HepG2 (cell line): ENCODE results near the gene ORC2. TPM values are rescaled to one million over a fixed set of nuclear protein-coding genes. Genes with fewer than 3 reads are reported as not detected.

Experiments
- CREM ChIP-seq, 2 experiments: sonication (generic) in 1 of 2; formaldehyde crosslinking in 1 of 2; IDR thresholded peaks; 2 replicates each; pipeline versions ENCODE4 v1.4.0 to v1.6.1; 2016 to 2020; ENCODE audit warnings: antibody characterized with exemption in 1 of 2, mild to moderate bottlenecking in 1 of 2, missing genetic modification reagents in 1 of 2
- HCFC1 ChIP-seq: fragments of 150-350 bp; IDR thresholded peaks from 2 replicates; pipeline ENCODE4 v1.6.1; 2014; ENCODE audit warnings: low read depth, low read length
- JUN ChIP-seq: sonication (generic); formaldehyde crosslinking; IDR thresholded peaks from 2 replicates; pipeline ENCODE4 v1.4.0; 2020; ENCODE audit warnings: mild to moderate bottlenecking, missing genetic modification reagents
- MAX ChIP-seq: IDR thresholded peaks from 2 replicates; pipeline ENCODE4 v1.6.1; 2012; ENCODE audit warnings: inconsistent platforms
- MXI1 ChIP-seq: IDR thresholded peaks from 3 replicates; pipeline ENCODE4 v1.6.1; 2012; ENCODE audit warnings: low read depth, low read length, inconsistent platforms, borderline replicate concordance
- NR2C2 ChIP-seq: sonication (generic); formaldehyde crosslinking; IDR thresholded peaks from 2 replicates; pipeline ENCODE4 v1.4.0; 2020; ENCODE audit warnings: missing genetic modification reagents, mild to moderate bottlenecking, moderate library complexity, borderline replicate concordance
- REPIN1 ChIP-seq: sonication (generic); formaldehyde crosslinking; IDR thresholded peaks from 2 replicates; pipeline ENCODE4 v1.8.0; 2022; ENCODE audit warnings: missing genetic modification reagents, low read depth, mild to moderate bottlenecking, borderline replicate concordance
- SALL2 ChIP-seq: sonication (generic); formaldehyde crosslinking; IDR thresholded peaks from 2 replicates; pipeline ENCODE4 v1.8.1; 2023; ENCODE audit warnings: mild to moderate bottlenecking, missing genetic modification reagents, inconsistent platforms
- SMARCE1 ChIP-seq: fragments of 450-650 bp; IDR thresholded peaks from 2 replicates; pipeline ENCODE4 v1.6.1; 2017; ENCODE audit warnings: borderline replicate concordance
- SP140L ChIP-seq: sonication (generic); formaldehyde crosslinking; IDR thresholded peaks from 2 replicates; pipeline ENCODE4 v1.4.0; 2020; ENCODE audit warnings: missing genetic modification reagents, borderline replicate concordance
- TFDP2 ChIP-seq: sonication (generic); formaldehyde crosslinking; IDR thresholded peaks from 2 replicates; pipeline ENCODE4 v1.4.0; 2020; ENCODE audit warnings: missing genetic modification reagents
- TOPORS ChIP-seq: sonication (generic); formaldehyde crosslinking; IDR thresholded peaks from 2 replicates; pipeline ENCODE4 v1.8.0; 2023; ENCODE audit warnings: mild to moderate bottlenecking, missing genetic modification reagents
- ZNF329 ChIP-seq: sonication (generic); formaldehyde crosslinking; IDR thresholded peaks from 2 replicates; pipeline ENCODE4 v1.9.0; 2021; ENCODE audit warnings: low read depth, mild to moderate bottlenecking, missing genetic modification reagents
- ZNF768 ChIP-seq: sonication (generic); formaldehyde crosslinking; IDR thresholded peaks from 2 replicates; pipeline ENCODE4 v1.4.0; 2020; ENCODE audit warnings: missing genetic modification reagents
- ZNF775 ChIP-seq: sonication (generic); formaldehyde crosslinking; IDR thresholded peaks from 2 replicates; pipeline ENCODE4 v1.4.0; 2020; ENCODE audit warnings: missing genetic modification reagents, mild to moderate bottlenecking, moderate library complexity, borderline replicate concordance
- ZNF879 ChIP-seq: sonication (generic); formaldehyde crosslinking; IDR thresholded peaks from 2 replicates; pipeline ENCODE4 v1.8.1; 2023; ENCODE audit warnings: missing genetic modification reagents
- polyA plus RNA-seq, 8 experiments: library from polyadenylated mRNA; depleted of rRNA in 3 of 8; stranded (reverse) in 7 of 8; unstranded in 1 of 8; fragments of >200 nt; fragmentation: Illumina TruSeq in 4 of 8; extraction: Trizol in 4 of 8; gene quantifications; 2 replicates each; pipeline versions ENCODE4 v1.2.1 to v1.2.3, GENCODE V29; 2011 to 2016; ENCODE audit warnings: low read depth in 4 of 8, missing spikeins in 1 of 8, mixed read lengths in 1 of 8; ENCODE audit not compliant: insufficient read depth in 1 of 8
- total RNA-seq, 5 experiments: library from RNA; depleted of rRNA; stranded (reverse); fragments of >200 nt; fragmentation: Illumina TruSeq; extraction: Trizol; gene quantifications; 2 replicates each; pipeline ENCODE4 v1.2.3, GENCODE V29; 2016; ENCODE audit warnings: low read depth in 1 of 5
- TF ChIP-seq, protein P1 (sequence below): sonication (generic); formaldehyde crosslinking; IDR thresholded peaks from one replicate; pipeline ENCODE4 v1.5.1; 2020; ENCODE audit warnings: mild to moderate bottlenecking, missing genetic modification reagents; ENCODE audit errors: not compliant biosample characterization

The ORC2 gene
- total and polyA plus RNA-seq, 2 of the 13 experiments (the other 11 are each of a cell fraction or from before 2014, with no cell fraction given), result 19.3 to 73.5 TPM

DNA sequence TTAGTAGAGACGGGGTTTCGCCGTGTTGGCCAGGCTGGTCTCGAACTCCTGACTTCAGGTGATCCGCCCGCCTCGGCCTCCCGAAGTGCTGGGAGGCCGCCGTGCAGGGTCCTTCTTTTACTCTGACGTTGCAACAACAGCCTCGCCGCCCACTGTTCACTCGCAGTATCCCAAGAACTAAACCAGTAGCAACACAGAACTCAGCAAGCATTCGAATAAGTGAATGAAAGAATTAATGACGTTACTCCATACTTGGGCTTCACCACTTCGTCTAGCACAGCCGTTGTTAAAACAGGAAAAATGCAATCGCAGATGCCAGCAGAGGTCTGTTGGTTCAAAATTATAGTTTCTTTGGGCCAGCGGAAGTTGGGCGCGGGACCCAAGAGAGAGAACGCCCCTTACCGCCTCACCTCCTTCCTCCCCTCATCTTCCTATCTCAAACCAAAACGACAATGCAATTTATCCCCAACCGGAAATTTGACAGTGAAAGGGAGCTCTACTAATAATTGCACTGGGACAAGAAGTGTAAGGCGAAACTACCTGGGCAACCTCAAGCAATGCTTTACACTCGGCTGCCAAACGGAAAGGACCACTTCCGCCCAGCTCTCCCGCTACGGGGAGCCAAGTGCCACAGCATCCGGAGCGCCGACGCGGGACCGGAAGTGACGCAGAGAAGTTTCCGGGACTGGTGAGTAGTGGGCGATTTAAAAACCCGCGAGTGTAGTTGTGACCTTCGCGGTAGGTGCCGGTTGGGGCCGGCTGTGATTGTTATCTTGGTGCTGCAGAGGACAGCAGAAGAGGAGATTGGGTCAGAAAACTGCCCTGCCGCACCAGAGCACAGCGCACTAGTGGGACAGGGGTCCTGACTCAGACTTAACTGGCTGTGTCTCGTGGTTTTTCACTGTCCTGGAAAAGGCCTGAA lies 74.5 kb downstream of the ORC2 start, which contains the start of the genes NIF3L1 and PPIL3 (continued):
- peak; percentile 69; the same call in 1 of the 2 replicates for TF ChIP-seq SALL2 (CRISPR knock-in tag)
- peak; percentile 98 for TF ChIP-seq REPIN1
- no peak; the same call in 1 of the 2 replicates for TF ChIP-seq ZNF879 (CRISPR knock-in tag)
- peak; percentile 77 for TF ChIP-seq HCFC1
- TF ChIP-seq CREM (IDR thresholded peaks at IDR 0.05), result peak; percentile 98
- 0 out of 2 replicates have a peak, but pooled peaks have one; percentile 46 for TF ChIP-seq CREM (CRISPR knock-in tag; IDR thresholded peaks at IDR 0.05)
- no peak for TF ChIP-seq SMARCE1
- TF ChIP-seq TOPORS (CRISPR knock-in tag), result peak; percentile 74
- TF ChIP-seq MXI1, result peak; percentile 82; the same call in 2 of the 3 replicates
- TF ChIP-seq MAX, result peak; percentile 86
- peak; percentile 92 for TF ChIP-seq NR2C2 (CRISPR knock-in tag)
- TF ChIP-seq ZNF329 (CRISPR knock-in tag), result peak; percentile 53; the same call in 1 of the 2 replicates
- TF ChIP-seq ZNF768 (CRISPR knock-in tag), result peak; percentile 70; the same call in 1 of the 2 replicates
- peak; percentile 98 for TF ChIP-seq TFDP2 (CRISPR knock-in tag)
- TF ChIP-seq JUN (CRISPR knock-in tag), result 0 out of 2 replicates have a peak, but pooled peaks have one; percentile 17
- TF ChIP-seq ZNF775 (CRISPR knock-in tag), result no peak
- TF ChIP-seq, protein P1, sequence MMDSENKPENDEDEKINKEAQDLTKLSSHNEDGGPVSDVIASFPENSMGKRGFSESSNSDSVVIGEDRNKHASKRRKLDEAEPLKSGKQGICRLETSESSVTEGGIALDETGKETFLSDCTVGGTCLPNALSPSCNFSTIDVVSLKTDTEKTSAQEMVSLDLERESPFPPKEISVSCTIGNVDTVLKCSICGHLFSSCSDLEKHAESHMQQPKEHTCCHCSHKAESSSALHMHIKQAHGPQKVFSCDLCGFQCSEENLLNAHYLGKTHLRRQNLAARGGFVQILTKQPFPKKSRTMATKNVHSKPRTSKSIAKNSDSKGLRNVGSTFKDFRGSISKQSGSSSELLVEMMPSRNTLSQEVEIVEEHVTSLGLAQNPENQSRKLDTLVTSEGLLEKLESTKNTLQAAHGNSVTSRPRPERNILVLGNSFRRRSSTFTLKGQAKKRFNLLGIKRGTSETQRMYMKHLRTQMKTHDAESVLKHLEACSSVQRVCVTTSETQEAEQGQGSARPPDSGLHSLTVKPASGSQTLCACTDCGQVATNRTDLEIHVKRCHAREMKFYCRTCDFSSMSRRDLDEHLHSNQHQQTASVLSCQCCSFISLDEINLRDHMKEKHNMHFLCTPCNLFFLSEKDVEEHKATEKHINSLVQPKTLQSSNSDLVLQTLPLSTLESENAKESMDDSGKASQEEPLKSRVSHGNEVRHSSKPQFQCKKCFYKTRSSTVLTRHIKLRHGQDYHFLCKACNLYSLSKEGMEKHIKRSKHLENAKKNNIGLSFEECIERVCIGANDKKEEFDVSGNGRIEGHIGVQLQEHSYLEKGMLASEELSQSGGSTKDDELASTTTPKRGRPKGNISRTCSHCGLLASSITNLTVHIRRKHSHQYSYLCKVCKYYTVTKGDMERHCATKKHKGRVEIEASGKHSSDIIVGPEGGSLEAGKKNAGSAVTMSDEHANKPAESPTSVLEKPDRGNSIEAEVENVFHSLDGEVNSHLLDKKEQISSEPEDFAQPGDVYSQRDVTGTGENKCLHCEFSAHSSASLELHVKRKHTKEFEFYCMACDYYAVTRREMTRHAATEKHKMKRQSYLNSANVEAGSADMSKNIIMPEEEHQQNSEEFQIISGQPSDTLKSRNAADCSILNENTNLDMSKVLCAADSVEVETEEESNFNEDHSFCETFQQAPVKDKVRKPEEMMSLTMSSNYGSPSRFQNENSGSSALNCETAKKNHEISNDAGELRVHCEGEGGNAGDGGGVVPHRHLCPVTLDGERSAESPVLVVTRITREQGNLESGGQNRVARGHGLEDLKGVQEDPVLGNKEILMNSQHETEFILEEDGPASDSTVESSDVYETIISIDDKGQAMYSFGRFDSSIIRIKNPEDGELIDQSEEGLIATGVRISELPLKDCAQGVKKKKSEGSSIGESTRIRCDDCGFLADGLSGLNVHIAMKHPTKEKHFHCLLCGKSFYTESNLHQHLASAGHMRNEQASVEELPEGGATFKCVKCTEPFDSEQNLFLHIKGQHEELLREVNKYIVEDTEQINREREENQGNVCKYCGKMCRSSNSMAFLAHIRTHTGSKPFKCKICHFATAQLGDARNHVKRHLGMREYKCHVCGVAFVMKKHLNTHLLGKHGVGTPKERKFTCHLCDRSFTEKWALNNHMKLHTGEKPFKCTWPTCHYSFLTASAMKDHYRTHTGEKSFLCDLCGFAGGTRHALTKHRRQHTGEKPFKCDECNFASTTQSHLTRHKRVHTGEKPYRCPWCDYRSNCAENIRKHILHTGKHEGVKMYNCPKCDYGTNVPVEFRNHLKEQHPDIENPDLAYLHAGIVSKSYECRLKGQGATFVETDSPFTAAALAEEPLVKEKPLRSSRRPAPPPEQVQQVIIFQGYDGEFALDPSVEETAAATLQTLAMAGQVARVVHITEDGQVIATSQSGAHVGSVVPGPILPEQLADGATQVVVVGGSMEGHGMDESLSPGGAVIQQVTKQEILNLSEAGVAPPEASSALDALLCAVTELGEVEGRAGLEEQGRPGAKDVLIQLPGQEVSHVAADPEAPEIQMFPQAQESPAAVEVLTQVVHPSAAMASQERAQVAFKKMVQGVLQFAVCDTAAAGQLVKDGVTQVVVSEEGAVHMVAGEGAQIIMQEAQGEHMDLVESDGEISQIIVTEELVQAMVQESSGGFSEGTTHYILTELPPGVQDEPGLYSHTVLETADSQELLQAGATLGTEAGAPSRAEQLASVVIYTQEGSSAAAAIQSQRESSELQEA (CRISPR knock-in tag), result no peak
- TF ChIP-seq SP140L, result peak; percentile 53; the same call in 1 of the 2 replicates
